Activated CD8-positive, alpha-beta memory T cell treated with anti-CD3 and anti-CD28 coated beads for 36 hours (primary cell): ENCODE data around the gene ARHGAP23. TPM values are rescaled to one million over a fixed set of nuclear protein-coding genes. Genes with fewer than 3 reads are reported as not detected.
"Not testable (repeated sequence)": the region's sequence is repeated elsewhere in the genome, so short reads cannot be mapped to it uniquely, and the experiment has no call there.

Experiments used
- CTCF ChIA-PET: fragments of 350-600 bp; sonication (Branson Sonifier 250); formaldehyde crosslinking; loops from one replicate; lab custom pipeline; 2021; ENCODE audit warnings: antibody characterized with exemption; lab: Charles Lee
- POLR2A ChIA-PET: fragments of 350-600 bp; sonication (Branson Sonifier 250); formaldehyde crosslinking; loops from one replicate; lab custom pipeline; 2021; ENCODE audit warnings: antibody characterized with exemption; lab: Charles Lee
- total RNA-seq, 2 experiments: library from RNA; stranded (reverse); gene quantifications; one replicate each; pipeline ENCODE4 v1.2.3, GENCODE V29; 2021

Gene ARHGAP23
- total RNA-seq, 2 experiments from 2014 or later = 0.13 to 0.27 TPM

GRCh38 chr17:38437313-38437712 lies 9.0 kb downstream of the ARHGAP23 start:
- POLR2A ChIA-PET = not testable (repeated sequence)
- CTCF ChIA-PET = interaction anchor here (0.7 kb wide), 1 partner anchor 18 kb away, joined by 3 read pairs; no protein-coding TSS in a partner anchor

DNA sequence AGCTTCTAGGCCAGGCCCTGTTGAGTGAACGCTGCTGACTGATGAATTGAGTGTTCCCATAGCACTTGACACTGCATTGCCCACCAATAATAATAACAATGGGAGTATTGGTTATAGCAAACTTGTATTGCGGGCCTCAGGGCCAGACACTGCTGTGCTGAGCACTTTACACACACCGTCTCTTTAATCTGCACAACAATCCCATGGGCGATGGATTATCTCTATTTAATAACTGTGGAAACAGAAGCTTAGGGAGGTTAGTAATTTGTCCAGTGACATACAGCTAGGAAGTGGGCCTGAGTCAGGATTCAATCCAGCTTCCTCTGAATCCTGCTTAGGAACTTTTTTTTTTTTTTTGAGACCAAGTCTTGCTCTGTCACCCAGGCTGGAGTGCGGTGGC lies 11.2 kb downstream of the ARHGAP23 start:
- ChIA-PET POLR2A (no interaction called here), CTCF (no interaction called here)

DNA sequence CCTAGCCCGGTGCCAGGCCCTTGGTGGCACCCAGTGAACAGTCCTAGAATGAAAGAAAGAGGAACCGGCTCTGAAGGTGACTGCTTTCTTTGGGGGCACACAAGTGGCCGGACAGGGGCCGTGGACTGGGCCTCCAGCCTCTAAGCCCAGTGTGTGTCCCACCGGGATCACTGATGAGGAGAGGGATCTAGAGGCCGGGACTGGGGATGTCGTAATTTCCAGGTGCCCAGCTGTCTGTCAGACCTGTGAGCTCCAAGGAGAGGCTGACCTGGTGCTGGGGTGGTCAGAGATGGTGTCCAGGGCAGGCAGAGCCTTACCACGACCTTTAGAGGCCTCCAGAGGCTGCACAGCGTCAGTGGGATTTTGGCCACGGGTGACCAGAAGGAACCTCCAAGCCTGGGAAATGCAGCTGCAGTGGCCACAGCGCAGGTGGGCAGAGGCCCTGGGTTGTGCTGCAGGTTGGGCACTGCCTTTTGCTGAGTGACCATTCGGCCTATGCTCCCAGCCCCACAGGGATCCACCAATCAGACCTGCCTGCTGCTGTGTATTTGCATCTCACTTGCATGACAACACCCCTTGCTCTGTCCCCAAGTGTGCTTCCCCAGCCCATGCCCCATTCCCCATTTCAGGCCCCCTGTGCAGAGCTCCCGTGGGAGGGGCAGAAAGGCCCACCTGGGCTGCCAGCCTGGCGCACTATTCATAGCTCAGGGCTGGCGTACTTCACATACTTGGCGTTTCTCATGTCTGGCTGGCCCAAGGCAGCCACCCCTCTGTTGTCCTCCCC lies 12.5 kb downstream of the ARHGAP23 start:
- ChIA-PET CTCF (interaction anchor here (0.6 kb wide), 1 partner anchor 86 kb away, joined by 3 read pairs; no protein-coding TSS in a partner anchor), POLR2A (no interaction called here)

- ChIA-PET CTCF (interaction anchor here (1.5 kb wide), 1 partner anchor 10 kb away, joined by 3 read pairs; no protein-coding TSS in a partner anchor), POLR2A (no interaction called here)
Observed at GRCh38 chr17:38441429-38442061, 13.3 kb downstream of the ARHGAP23 start.

- ChIA-PET POLR2A (no interaction called here), CTCF (interaction anchor here (1.5 kb wide), 1 partner anchor 11 kb away, joined by 3 read pairs; no protein-coding TSS in a partner anchor)
Observed at GRCh38 chr17:38442548-38442947, 14.3 kb downstream of the ARHGAP23 start.

- CTCF ChIA-PET = interaction anchor here (1.5 kb wide), 1 partner anchor 12 kb away, joined by 3 read pairs; no protein-coding TSS in a partner anchor
- POLR2A ChIA-PET = no interaction called here
Observed at GRCh38 chr17:38443356-38444031, 15.2 kb downstream of the ARHGAP23 start.

- ChIA-PET CTCF (no interaction called here), POLR2A (no interaction called here)
Observed at GRCh38 chr17:38444151-38444550, 15.9 kb downstream of the ARHGAP23 start.

DNA sequence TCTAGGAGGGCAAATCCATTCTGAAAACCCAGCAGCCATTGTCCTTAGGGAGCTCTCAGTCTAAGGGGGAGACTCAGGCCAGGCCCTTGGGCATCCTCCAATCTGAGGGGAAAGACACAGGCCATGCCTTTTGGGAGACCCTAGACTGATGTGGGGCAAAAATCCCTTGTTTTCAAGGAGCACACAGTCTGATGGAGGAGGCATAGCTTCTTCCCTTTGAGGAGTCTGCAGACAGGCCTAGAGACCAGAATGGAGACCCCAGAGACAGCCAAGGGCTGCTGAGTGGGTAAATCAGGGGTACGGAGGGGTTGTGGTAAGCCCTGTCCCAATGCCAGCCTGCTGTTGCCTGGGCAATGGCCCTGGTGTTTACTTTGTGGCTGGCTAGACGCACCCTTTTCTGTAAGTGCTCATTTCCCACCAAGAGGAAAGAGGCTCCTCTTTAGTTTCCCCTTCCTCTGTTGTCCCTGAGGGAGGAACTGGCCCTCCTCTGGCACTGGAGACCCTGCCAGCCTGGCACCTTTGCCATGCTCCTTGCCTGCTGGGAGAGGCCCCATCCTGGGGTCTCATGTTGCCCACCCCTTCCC lies 19.3 kb downstream of the ARHGAP23 start:
- ChIA-PET POLR2A (interaction anchor here (0.6 kb wide), 1 partner anchor 704 kb away, joined by 3 read pairs; the partner anchor contains the start of gene PLXDC1), CTCF (no interaction called here)

DNA sequence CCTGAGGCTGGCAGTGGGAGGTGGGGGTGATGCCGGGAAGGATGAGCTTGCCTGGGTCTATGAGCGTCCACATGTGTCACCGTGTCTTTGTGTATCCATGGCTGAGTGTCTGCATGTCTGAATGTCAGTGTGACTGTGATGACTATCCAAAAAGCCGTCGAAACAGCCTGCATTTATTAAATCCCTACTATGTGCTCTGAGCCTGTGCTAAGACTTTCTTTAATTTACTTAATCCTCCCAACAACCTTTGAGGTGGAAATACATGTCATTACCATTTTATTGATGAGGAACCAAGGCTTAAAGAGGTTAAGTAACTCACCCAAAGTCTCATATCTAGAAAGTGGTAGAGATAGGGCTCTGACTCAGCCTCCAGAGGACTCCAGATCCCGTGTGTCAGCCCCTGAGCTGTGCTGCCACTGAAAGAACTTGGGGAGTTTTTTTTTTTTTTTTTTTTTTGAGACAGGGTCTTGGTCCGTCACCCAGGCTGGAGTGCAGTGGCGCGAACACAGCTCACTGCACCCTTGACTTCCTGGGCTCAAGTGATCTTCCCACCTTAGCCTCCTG lies 20.0 kb downstream of the ARHGAP23 start:
- POLR2A ChIA-PET = no interaction called here
- CTCF ChIA-PET = interaction anchor here (1.1 kb wide), 1 partner anchor 37 kb away, joined by 3 read pairs; no protein-coding TSS in a partner anchor

- POLR2A ChIA-PET = no interaction called here
- CTCF ChIA-PET = interaction anchor here (1.2 kb wide), 1 partner anchor 10 kb away, joined by 4 read pairs; no protein-coding TSS in a partner anchor
Observed at GRCh38 chr17:38449364-38449763, 21.1 kb downstream of the ARHGAP23 start.

DNA sequence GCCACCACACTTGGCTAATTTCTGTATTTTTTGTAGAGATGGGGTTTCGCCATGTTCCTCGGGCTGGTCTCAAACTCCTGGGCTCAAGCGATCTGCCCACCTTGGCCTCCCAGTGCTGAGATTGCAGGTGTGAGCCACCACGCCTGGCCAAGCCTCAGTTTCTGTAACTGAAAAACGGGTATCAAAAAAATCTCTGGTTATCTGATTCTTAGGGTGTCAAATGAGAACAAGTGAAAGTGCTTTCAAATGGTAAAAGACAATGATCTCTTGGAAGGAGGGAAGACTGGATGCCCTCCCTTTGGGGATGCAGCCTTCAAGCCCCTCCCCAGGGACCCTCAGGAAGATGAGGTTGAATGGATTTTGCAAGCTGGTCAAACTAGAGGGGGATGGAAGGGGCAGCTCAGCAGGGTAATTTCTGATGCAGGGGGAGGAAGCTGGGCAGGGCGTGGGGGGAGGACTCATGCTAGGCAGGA lies 22.3 kb downstream of the ARHGAP23 start:
- CTCF ChIA-PET = interaction anchor here (1.2 kb wide), 1 partner anchor 9 kb away, joined by 4 read pairs; no protein-coding TSS in a partner anchor
- POLR2A ChIA-PET = no interaction called here

DNA sequence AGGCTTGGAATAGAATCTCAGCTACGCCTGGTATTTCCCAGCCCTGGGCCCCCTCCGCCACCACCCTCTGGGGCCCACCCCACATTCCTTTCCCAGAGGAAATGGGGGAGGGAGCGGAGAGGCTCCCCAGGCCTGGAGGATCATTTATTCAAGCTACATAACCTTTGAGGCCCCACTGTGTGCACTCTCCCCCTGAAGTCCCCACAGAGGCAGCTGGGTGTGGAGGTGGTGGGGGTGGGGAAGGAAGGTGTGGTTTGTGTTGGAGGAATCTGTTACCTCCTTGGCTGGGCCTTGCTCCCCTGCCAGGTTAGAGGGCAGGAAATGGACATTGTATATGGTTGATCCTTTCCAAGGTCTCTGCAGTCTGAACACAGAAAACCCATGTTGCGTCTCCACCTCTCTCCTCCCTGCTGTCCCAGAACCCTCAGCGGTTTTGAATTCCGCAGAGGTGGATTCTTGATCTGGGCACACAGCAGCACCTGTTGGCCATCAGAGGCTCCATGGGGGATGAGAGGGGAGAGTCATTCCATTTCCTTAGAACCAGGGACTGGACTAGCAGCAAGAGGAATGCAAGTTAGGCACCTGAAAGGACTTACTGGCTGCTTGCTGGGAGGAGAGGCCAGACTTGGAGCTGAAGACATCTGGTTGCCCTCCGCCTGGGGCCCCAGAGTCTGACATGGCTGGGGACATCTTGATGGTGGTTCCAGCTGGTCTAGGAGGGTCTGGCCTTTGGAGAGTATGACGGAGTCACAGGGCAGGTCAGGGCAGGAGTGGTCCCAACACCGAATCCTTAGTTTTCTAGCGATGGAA lies 23.0 kb downstream of the ARHGAP23 start:
- CTCF ChIA-PET = no interaction called here
- POLR2A ChIA-PET = interaction anchor here (0.6 kb wide), 1 partner anchor 127 kb away, joined by 4 read pairs; no protein-coding TSS in a partner anchor

GRCh38 chr17:38451840-38452529 lies 23.7 kb downstream of the ARHGAP23 start:
- POLR2A ChIA-PET = no interaction called here
- CTCF ChIA-PET = no interaction called here

DNA sequence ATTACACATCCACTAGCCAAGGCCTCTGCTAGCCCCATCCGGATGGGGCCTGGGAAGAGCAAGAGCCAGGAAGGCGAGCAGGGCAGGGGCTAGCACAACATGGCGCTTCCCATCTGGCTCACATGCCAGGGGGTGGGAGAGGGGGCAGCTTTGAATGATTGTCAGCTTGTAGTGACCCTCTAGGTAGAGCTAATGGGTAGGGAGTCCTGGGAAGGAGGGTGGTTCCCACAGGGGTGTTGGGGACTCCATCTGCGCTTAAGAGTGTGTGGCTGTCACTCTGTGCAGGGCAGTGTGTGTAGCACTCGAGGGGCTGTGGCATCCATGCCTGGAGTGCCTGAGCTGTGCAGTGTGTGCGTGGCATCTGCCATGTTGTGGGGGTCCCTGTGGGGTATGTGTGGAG lies 24.5 kb downstream of the ARHGAP23 start:
- ChIA-PET CTCF (no interaction called here), POLR2A (no interaction called here)

- ChIA-PET POLR2A (no interaction called here), CTCF (interaction anchor here (0.9 kb wide), 1 partner anchor 31 kb away, joined by 3 read pairs; no protein-coding TSS in a partner anchor)
Observed at GRCh38 chr17:38453951-38454421, 25.7 kb downstream of the ARHGAP23 start.

- CTCF ChIA-PET = interaction anchor here (0.9 kb wide), 1 partner anchor 32 kb away, joined by 3 read pairs; no protein-coding TSS in a partner anchor
- POLR2A ChIA-PET = no interaction called here
Observed at GRCh38 chr17:38454532-38454931, 26.3 kb downstream of the ARHGAP23 start.

DNA sequence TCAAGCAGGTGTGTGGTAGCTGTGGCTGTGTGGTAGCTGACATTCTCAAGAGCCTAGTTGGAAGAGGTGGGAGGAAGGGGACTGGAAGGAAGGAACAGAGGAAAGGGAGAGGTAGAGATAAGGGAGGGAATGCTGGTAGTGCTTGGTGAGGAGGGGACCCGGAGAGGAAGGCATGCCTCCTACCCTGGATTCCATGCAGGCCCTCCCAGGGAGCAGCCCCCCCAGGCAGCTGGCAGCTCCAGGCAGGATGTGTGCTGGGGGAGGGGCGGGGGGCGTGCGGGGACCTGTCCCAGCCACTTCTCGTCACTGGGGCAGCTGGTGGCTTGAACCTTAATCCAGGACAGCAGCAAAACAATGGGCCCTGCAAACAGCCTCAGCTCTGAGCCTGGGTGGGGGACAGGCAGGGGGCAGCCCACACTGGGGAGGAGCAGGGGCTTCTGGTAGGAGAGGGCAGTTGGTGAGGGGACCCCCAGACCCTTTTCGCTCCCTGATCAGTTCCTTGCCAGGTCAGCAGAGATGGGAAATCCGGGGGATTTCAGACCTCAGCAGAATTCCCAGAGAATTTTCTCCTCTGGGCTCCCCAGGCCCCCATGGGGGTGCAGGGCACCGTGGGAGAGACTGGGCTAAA lies 27.1 kb downstream of the ARHGAP23 start:
- ChIA-PET POLR2A (no interaction called here), CTCF (interaction anchor here (1.4 kb wide), 1 partner anchor 32 kb away, joined by 4 read pairs; no protein-coding TSS in a partner anchor)
